GM19324 (cell line): ENCODE measurements around the gene PLAU.
"Not testable (repeated sequence)": the region's sequence is repeated elsewhere in the genome, so short reads cannot be mapped to it uniquely, and the experiment has no call there.

Experiments used
- ATAC-seq: cut with Tn5 transposase; IDR thresholded peaks from one replicate; pipeline ENCODE4 v1.9.1; 2021; ENCODE audit warnings: mild to moderate bottlenecking, moderate library complexity; ENCODE audit not compliant: unreplicated experiment, low FRiP score

Gene PLAU

DNA sequence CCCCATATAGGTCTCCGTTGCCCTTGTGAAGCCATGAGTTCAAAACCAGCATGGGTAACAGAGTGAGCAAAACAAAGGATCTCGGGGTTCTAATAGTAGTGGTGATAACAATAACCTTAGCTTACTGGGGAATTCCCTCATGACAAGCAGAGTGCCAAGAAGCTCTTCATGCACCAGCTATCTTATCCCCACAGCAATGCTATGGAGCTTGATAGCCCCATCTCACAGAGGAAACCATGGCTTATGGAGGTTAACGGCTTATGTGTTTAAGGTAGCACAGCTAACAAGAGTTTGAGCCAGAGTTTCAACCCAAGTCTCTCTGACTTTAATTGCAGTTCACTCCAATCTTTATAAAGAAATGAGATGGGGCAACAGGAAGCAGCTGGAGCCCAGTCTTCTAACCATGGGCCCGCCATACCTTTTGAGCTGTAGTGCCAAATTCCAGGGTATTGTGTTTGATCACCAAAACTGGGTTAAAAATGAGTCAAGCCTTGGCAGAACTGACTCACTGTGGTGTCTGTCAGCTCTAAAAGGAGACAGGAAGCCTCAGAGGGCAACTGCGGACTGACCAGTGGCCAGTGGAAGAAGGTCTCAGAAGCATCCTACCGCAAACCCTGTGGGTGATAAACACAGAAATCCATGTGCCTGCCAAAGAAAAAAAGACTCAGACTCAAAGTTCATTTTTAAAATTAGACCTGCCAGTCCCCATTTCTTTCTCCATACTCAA is 16.5 kb upstream of the PLAU start:
- no peak for ATAC-seq

DNA sequence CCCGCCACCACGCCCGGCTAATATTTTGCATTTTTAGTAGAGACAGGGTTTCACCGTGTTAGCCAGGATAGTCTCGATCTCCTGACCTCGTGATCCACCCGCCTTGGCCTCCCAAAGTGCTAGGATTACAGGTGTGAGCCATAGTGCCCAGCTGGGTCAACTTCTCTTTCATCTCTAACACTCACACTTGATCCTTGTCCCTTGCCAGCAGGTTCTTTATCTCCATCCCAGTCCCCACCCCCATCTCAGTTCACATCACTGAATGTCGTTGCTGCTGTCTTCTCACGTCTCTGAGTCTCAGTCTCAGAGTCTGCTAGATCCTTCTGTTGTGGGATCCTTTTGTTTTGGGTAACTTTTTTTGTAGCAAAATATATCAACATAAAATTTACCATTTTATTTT is 15.6 kb upstream of the PLAU start:
- ATAC-seq, result not testable (repeated sequence)

DNA sequence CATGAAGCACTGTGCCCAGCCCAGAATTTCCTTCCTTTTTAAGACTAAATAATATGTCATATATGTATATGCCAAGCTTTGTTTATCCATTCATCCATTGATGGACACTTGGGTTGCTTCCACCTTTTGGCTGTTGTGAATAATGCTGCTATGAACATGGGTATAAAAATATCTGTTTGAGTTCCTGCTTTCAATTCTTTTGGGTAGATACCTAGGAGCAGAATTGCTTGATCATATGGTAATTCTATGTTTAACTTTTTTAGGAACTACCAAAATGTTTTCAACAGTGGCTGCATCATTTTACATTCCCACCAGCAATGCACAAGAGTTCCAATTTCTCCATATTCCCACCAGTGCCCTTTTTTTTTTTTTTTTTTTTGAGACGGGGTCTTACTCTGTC is 13.2 kb upstream of the PLAU start:
- no peak for ATAC-seq

DNA sequence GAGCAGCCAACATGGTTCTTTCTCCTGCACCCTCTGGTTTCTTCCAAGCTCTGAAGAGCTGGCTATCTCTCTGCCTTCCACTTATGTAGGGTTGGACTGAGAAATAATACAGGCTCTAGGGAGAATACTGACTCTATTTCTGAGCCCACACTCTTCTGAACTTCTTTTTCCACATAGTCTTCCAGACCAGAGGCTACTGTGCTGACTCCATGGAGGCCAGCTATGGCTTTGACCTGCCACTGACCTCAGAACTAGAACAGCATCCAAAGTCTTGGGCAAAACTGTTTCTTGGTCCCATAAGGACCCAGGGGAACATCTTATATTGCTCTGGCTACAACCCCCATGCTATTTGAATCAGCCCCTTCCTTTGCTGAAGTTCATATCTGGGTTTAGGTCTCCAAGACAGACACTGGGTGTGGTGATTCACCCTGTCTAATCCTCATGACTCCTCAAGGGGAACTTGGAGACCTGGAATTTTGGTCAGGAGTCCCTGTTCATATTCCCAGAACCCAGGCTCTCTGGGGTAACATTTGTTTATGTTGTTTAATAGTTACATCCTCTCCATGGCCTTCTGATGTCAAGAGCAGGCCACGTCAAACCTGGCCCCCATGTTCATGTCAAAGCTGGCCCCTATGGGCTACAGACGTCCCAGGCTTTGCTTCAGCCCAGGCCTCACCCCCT is 12.1 kb upstream of the PLAU start:
- no peak for ATAC-seq

- no peak for ATAC-seq
These were observed 11.5 kb upstream of the PLAU start for GRCh38 chr10:73899423-73899822.

DNA sequence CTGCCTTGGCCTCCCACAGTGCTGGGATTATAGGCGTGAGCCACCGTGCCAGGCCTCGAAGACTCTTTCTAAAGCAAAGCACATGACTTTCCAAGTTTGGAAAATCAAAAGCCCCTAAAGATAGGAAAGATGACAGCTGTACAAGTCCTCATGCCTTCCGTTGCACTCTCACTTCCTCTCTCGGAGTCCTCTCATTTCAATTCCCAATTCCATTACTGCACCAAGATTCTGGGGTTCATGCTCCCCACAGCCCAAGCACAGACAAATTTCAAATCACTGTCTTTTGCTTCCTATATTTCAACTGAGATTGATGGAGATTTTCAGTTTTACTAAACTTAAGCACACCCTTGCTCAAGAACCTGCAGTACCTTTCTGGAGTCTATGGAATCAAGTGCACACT is 10.9 kb upstream of the PLAU start:
- ATAC-seq, result no peak

DNA sequence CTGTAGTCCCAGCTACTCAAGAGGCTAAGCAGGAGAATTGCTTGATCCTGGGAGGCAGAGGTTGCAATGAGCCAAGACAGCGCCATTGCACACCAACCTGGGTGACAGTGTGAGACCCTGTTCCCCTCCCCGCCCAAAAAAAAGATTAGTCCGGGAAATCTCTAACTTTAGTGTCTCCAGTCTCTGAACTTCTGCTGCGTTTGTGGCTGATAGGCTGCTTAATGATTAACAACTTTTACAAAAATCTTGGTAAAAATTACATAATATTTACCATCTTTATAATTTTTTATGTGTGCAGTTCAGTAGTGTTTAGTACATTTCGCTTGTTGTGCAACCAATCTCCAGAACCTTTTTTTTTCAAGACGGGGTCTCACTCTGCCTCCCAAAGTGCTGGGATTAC is 9.7 kb upstream of the PLAU start:
- ATAC-seq, result no peak

GRCh38 chr10:73902351-73902750 is 8.6 kb upstream of the PLAU start:
- no peak for ATAC-seq

DNA sequence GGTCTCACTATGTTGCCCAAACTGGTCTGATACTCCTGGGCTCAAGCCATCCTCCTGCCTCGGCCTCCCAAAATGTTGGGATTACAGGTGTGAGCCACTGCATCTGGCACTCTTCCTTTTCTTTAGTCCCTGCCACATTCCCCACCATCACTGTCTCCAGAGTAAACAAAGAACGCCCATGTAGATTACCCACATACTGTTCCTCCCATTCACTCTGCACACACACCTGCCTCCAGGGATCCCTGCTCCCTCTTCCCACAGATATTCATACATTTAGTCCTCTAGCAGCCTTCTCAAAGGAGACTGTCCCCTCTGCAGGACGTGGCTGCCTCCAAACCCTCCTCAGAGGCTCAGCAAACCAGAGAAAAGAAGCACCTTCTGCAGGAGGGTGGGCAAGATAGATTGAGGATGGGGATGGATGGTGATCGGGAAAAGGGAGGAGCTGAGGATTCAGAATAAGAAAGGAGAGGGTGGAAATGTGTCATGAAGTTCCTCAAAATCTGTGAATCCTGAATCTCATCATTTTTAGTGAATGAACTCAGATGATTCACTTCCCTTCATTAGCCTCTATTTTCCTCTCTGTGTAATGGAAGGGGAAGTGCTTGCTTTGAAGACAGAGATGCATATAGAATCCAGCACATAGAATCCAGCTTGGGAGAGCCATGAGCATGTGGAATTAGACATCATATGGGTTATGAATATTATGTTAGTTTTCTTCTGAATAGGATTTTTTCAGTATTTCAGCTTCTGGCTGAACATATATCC is 5.5 kb upstream of the PLAU start:
- no peak for ATAC-seq

DNA sequence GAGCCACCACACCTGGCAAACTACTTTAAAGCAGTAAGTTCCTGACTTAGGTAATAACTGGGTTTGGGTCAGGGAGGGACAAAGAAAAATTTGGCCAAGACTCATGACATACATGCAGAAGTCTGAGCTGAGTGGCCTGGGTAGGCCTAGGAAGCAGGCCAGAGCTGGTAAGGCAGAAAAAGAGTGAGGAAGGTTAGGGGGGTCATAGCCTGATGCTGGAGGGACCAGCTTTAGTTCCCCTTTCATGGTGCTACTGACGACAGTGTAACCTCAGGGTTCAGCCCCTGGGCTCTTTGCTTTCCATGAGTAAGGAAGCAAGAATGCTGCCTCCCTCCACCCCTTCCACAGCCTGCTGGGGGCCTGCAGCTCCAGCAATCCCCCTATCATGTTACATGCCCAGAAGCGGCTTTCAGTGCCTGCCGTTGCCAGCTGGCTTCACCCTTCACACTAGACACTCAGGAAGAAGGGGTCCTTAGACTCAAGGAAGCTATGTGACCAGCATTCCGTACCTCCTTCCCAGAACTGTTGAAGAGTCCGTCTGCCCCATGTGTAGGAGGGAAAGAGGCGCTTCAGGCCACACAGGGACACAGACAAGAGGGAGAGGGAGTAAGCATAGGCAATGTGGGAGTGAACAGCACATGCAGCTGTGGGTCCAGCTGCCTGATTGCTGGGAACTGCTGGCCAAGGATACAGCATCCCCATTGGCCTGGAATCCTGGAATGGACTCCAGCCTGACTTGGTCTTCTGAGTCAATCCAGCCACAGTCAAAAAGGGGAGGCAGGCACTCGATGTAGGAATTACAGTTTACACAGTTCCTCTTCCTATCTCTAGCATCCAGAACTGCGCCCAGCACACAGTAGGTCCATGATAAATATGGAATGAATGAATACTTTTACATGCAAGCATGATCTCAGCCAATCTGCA is 4.1 kb upstream of the PLAU start:
- ATAC-seq, result no peak

GRCh38 chr10:73907841-73908517 is 3.0 kb upstream of the PLAU start:
- ATAC-seq, result no peak

- no peak for ATAC-seq
These were observed 1.9 kb upstream of the PLAU start for GRCh38 chr10:73908853-73909539.

GRCh38 chr10:73909540-73910115 is 1.3 kb upstream of the PLAU start:
- ATAC-seq, result no peak

GRCh38 chr10:73910401-73910763 is 550 bp upstream of the PLAU start:
- ATAC-seq, result no peak

GRCh38 chr10:73911553-73912004 is 647 bp downstream of the PLAU start:
- no peak for ATAC-seq

DNA sequence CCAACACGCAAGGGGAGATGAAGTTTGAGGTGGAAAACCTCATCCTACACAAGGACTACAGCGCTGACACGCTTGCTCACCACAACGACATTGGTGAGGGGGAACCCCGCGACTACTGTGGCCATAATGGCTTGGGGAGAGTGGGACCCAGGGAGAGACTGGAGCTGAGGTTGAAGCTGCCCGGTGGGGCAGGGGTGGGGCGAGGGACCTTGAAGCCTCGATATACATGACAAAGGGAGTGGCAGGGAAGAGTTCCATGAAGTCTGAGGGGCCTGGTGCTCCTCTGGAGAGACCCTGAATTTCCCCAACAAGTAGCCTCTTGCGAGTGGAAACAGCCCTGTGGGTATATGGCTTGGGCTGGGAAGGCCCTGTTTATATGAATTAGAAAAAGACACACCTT is 3.1 kb downstream of the PLAU start:
- ATAC-seq, result no peak

- no peak for ATAC-seq
These were observed 4.4 kb downstream of the PLAU start for GRCh38 chr10:73915206-73915851.

DNA sequence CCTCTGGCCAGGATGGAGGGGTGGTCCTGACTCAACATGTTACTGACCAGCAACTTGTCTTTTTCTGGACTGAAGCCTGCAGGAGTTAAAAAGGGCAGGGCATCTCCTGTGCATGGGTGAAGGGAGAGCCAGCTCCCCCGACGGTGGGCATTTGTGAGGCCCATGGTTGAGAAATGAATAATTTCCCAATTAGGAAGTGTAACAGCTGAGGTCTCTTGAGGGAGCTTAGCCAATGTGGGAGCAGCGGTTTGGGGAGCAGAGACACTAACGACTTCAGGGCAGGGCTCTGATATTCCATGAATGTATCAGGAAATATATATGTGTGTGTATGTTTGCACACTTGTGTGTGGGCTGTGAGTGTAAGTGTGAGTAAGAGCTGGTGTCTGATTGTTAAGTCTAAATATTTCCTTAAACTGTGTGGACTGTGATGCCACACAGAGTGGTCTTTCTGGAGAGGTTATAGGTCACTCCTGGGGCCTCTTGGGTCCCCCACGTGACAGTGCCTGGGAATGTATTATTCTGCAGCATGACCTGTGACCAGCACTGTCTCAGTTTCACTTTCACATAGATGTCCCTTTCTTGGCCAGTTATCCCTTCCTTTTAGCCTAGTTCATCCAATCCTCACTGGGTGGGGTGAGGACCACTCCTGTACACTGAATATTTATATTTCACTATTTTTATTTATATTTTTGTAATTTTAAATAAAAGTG is 6.0 kb downstream of the PLAU start:
- ATAC-seq, result no peak
